ENCODE data around the gene LSP1. TPM values are rescaled to one million over a fixed set of nuclear protein-coding genes. Genes with fewer than 3 reads are reported as not detected.

The LSP1 gene
- total and polyA plus RNA-seq, 4 donors: 5.0 to 7.7 (median 5.7) TPM

- TF ChIP-seq TAF1 (conservative IDR thresholded peaks at IDR 0.05) (no peak), CTCF (IDR thresholded peaks at IDR 0.05; ENCODE audit: low read depth, low read length, missing input control) (peak; percentile 66), RAD21 (IDR thresholded peaks at IDR 0.05) (peak; percentile 75 to 83)
- Histone ChIP-seq H3K9ac (ENCODE audit: low read depth in 1 of 2, low read length in 2 of 2) (no peak overlapping the region), H3K27me3 (ENCODE audit: control insufficient read depth in 4 of 4, insufficient read depth in 4 of 4, low read length in 3 of 4) (no peaks in the 10 kb centered on the region), H3K36me3 (ENCODE audit: control insufficient read depth in 4 of 4, insufficient read depth in 3 of 4, low read depth in 1 of 4, low read length in 3 of 4) (no peaks in the 10 kb centered on the region), H3K9me3 (ENCODE audit: control insufficient read depth in 4 of 4, low read length in 3 of 4) (no peaks in the 10 kb centered on the region), H3K27ac (ENCODE audit: low read depth in 1 of 2, low read length in 2 of 2) (no peak overlapping the region), H3K4me3 (ENCODE audit: low read depth in 1 of 3, low read length in 3 of 3) (no peak overlapping the region), H3K4me1 (ENCODE audit: control insufficient read depth in 4 of 4, insufficient read depth in 4 of 4, low read length in 3 of 4) (peaks cover 1 to 8% (median 4%) of the 10 kb centered on the region in 4 donors)
- WGBS: 63% methylated on average over 38 of the region's 38 CpGs
- peak; percentile 79 for DNase-seq (ENCODE audit: low spot score)
Observed at GRCh38 chr11:1837171-1838076, 15.5 kb upstream of the LSP1 start.

GRCh38 chr11:1838077-1838425 is 14.8 kb upstream of the LSP1 start:
- Histone ChIP-seq H3K36me3 (ENCODE audit: control insufficient read depth in 4 of 4, insufficient read depth in 3 of 4, low read depth in 1 of 4, low read length in 3 of 4) (no peaks in the 10 kb centered on the region), H3K9me3 (ENCODE audit: control insufficient read depth in 4 of 4, low read length in 3 of 4) (no peaks in the 10 kb centered on the region), H3K9ac (ENCODE audit: low read depth in 1 of 2, low read length in 2 of 2) (no peak overlapping the region), H3K27ac (ENCODE audit: low read depth in 1 of 2, low read length in 2 of 2) (no peak overlapping the region), H3K4me3 (ENCODE audit: low read depth in 1 of 3, low read length in 3 of 3) (no peak overlapping the region), H3K4me1 (ENCODE audit: control insufficient read depth in 4 of 4, insufficient read depth in 4 of 4, low read length in 3 of 4) (peaks cover 0 to 4% (median 1%) of the 10 kb centered on the region in 4 donors), H3K27me3 (ENCODE audit: control insufficient read depth in 4 of 4, insufficient read depth in 4 of 4, low read length in 3 of 4) (no peaks in the 10 kb centered on the region)
- DNase-seq (ENCODE audit: low spot score): no peak
- TF ChIP-seq FOXA2 (IDR thresholded peaks at IDR 0.05) (no peak), SP1 (IDR thresholded peaks at IDR 0.05) (no peak), REST (IDR thresholded peaks at IDR 0.05) (no peak), CTCF (IDR thresholded peaks at IDR 0.05; ENCODE audit: low read depth, low read length, missing input control) (no peak), YY1 (IDR thresholded peaks at IDR 0.05) (no peak), TAF1 (conservative IDR thresholded peaks at IDR 0.05) (no peak), HNF4G (IDR thresholded peaks at IDR 0.05) (no peak), JUND (IDR thresholded peaks at IDR 0.05) (no peak), ATF3 (IDR thresholded peaks at IDR 0.05) (no peak), ZBTB33 (IDR thresholded peaks at IDR 0.05) (no peak), GABPA (IDR thresholded peaks at IDR 0.05 in 1 of 2, conservative IDR thresholded peaks at IDR 0.05 in 1 of 2) (no peak), MAX (IDR thresholded peaks at IDR 0.05) (no peak), HNF4A (conservative IDR thresholded peaks at IDR 0.05) (no peak), FOXA1 (IDR thresholded peaks at IDR 0.05) (no peak), EGR1 (IDR thresholded peaks at IDR 0.05; ENCODE audit: low read depth in 2 of 2) (no peak), NR2F2 (IDR thresholded peaks at IDR 0.05) (no peak), RXRA (IDR thresholded peaks at IDR 0.05) (no peak), RAD21 (IDR thresholded peaks at IDR 0.05) (no peak)
- 66% methylated on average over 17 of the region's 17 CpGs for WGBS

All from liver (tissue), 9 donors.